H9 (cell line): ENCODE measurements around the gene TMEM108. TPM values are rescaled to one million over a fixed set of nuclear protein-coding genes. Genes with fewer than 3 reads are reported as not detected.

Source experiments
- DNase-seq: peaks from one replicate; pipeline ENCODE4 v3.0.0-alpha.2; 2017
- H2AFZ ChIP-seq: one replicate; pipeline ENCODE4 v1.6.1; 2013; ENCODE audit warnings: mild to moderate bottlenecking, low read length, control low read depth, moderate library complexity
- H2AK5ac ChIP-seq: 2 replicates; pipeline ENCODE4 v1.6.1; 2013; ENCODE audit warnings: low read length, control low read depth, mixed read lengths; ENCODE audit not compliant: insufficient read length
- H2BK120ac ChIP-seq: one replicate; pipeline ENCODE4 v1.6.1; 2013; ENCODE audit warnings: low read depth, mild to moderate bottlenecking, low read length, control low read depth, inconsistent platforms; ENCODE audit not compliant: poor library complexity, severe bottlenecking
- H2BK12ac ChIP-seq: 2 replicates; pipeline ENCODE4 v1.6.1; 2013; ENCODE audit warnings: low read length, control low read depth, mixed read lengths, low read depth; ENCODE audit not compliant: insufficient read length
- H2BK15ac ChIP-seq: 2 replicates; pipeline ENCODE4 v1.6.1; 2013; ENCODE audit warnings: low read depth, low read length, control low read depth
- H2BK20ac ChIP-seq: one replicate; pipeline ENCODE4 v1.6.1; 2013; ENCODE audit warnings: low read depth, mild to moderate bottlenecking, low read length, control low read depth, inconsistent platforms; ENCODE audit not compliant: poor library complexity, severe bottlenecking
- H2BK5ac ChIP-seq: 2 replicates; pipeline ENCODE4 v1.6.1; 2013; ENCODE audit warnings: low read length, control low read depth, mixed read lengths; ENCODE audit not compliant: insufficient read length
- H3K14ac ChIP-seq: 2 replicates; pipeline ENCODE4 v1.6.1; 2013; ENCODE audit warnings: low read length, control low read depth; ENCODE audit not compliant: insufficient read depth
- H3K18ac ChIP-seq: 2 replicates; pipeline ENCODE4 v1.6.1; 2013; ENCODE audit warnings: low read depth, mild to moderate bottlenecking, mixed read lengths, low read length, control low read depth; ENCODE audit not compliant: insufficient read length
- H3K23ac ChIP-seq: 2 replicates; pipeline ENCODE4 v1.6.1; 2013; ENCODE audit warnings: low read length, control low read depth, mixed read lengths, low read depth; ENCODE audit not compliant: insufficient read length
- H3K23me2 ChIP-seq: 2 replicates; pipeline ENCODE4 v1.6.1; 2013; ENCODE audit warnings: low read depth, mild to moderate bottlenecking, mixed read lengths, low read length, control low read depth; ENCODE audit not compliant: insufficient read length, poor library complexity, severe bottlenecking
- H3K27ac ChIP-seq: 2 replicates; pipeline ENCODE4 v1.5.1; 2013; ENCODE audit warnings: low read length, control low read depth, mixed read lengths, low read depth; ENCODE audit not compliant: insufficient read length
- H3K27me3 ChIP-seq: 2 replicates; pipeline ENCODE4 v1.6.1; 2013; ENCODE audit warnings: low read length, control low read depth, inconsistent platforms; ENCODE audit not compliant: insufficient read depth
- H3K4ac ChIP-seq: 2 replicates; pipeline ENCODE4 v1.6.1; 2013; ENCODE audit warnings: low read depth, mild to moderate bottlenecking, control low read depth, inconsistent platforms, low read length, moderate library complexity
- H3K4me1 ChIP-seq: 2 replicates; pipeline ENCODE4 v1.6.1; 2013; ENCODE audit warnings: low read length, control low read depth, inconsistent platforms; ENCODE audit not compliant: insufficient read depth
- H3K4me2 ChIP-seq: 2 replicates; pipeline ENCODE4 v1.6.1; 2013; ENCODE audit warnings: low read length, control low read depth, mixed read lengths; ENCODE audit not compliant: insufficient read length, insufficient read depth
- H3K56ac ChIP-seq: 2 replicates; pipeline ENCODE4 v1.6.1; 2013; ENCODE audit warnings: low read depth, mild to moderate bottlenecking, mixed read lengths, low read length, control low read depth; ENCODE audit not compliant: insufficient read length
- H3K79me1 ChIP-seq: 2 replicates; pipeline ENCODE4 v1.6.1; 2013; ENCODE audit warnings: low read depth, mild to moderate bottlenecking, moderate library complexity, low read length, control low read depth, inconsistent platforms; ENCODE audit not compliant: insufficient read depth, poor library complexity, severe bottlenecking
- H3K79me2 ChIP-seq: 2 replicates; pipeline ENCODE4 v1.6.1; 2013; ENCODE audit warnings: low read length, control low read depth, inconsistent platforms; ENCODE audit not compliant: insufficient read depth
- H3K9ac ChIP-seq: 2 replicates; pipeline ENCODE4 v1.6.1; 2013; ENCODE audit warnings: low read length, control low read depth, mixed read lengths; ENCODE audit not compliant: insufficient read length; ENCODE audit errors: extremely low read depth
- H3K9me3 ChIP-seq: one replicate; pipeline ENCODE4 v1.6.1; 2013; ENCODE audit warnings: low read depth, low read length, inconsistent platforms; ENCODE audit not compliant: control insufficient read depth
- H3T11ph ChIP-seq: one replicate; pipeline ENCODE4 v1.6.1; 2013; ENCODE audit warnings: mild to moderate bottlenecking, low read length, control low read depth, inconsistent platforms
- H4K20me1 ChIP-seq: one replicate; pipeline ENCODE4 v1.6.1; 2013; ENCODE audit not compliant: control insufficient read depth, insufficient read length, insufficient read depth
- H4K5ac ChIP-seq: 2 replicates; pipeline ENCODE4 v1.6.1; 2013; ENCODE audit warnings: low read depth, mild to moderate bottlenecking, mixed read lengths, low read length, control low read depth; ENCODE audit not compliant: insufficient read length
- H4K8ac ChIP-seq: replicated peaks from 2 replicates; pipeline ENCODE4 v1.6.1; 2013; ENCODE audit warnings: low read length, control low read depth, mixed read lengths, low read depth; ENCODE audit not compliant: insufficient read length
- H4K91ac ChIP-seq: 2 replicates; pipeline ENCODE4 v1.6.1; 2013; ENCODE audit warnings: low read depth, mild to moderate bottlenecking, moderate library complexity, mixed read lengths, low read length, control low read depth; ENCODE audit not compliant: insufficient read length
- H3K27ac Mint-ChIP-seq, 3 experiments: 2 replicates in 2 of 3; 3 replicates in 1 of 3; pipeline ENCODE4 v1.8.0; 2020 to 2021; ENCODE audit warnings: mixed read lengths in 3 of 3, mild to moderate bottlenecking in 1 of 3, moderate library complexity in 1 of 3
- H3K27me3 Mint-ChIP-seq: 2 replicates; pipeline ENCODE4 v1.8.0; 2021; ENCODE audit warnings: low read depth, mild to moderate bottlenecking, moderate library complexity, mixed read lengths
- H3K36me3 Mint-ChIP-seq, 3 experiments: 2 replicates in 2 of 3; 3 replicates in 1 of 3; pipeline ENCODE4 v1.8.0; 2020 to 2021; ENCODE audit warnings: low read depth in 3 of 3, mixed read lengths in 3 of 3; ENCODE audit not compliant: insufficient read depth in 1 of 3
- H3K4me1 Mint-ChIP-seq, 2 experiments: 2 replicates each; pipeline ENCODE4 v1.8.0; 2020; ENCODE audit warnings: mixed read lengths in 2 of 2
- H3K4me3 Mint-ChIP-seq, 2 experiments: 2 replicates in 1 of 2; 3 replicates in 1 of 2; pipeline ENCODE4 v1.8.0; 2020 to 2021; ENCODE audit warnings: mild to moderate bottlenecking in 2 of 2, mixed read lengths in 2 of 2, moderate library complexity in 1 of 2
- H3K9me3 Mint-ChIP-seq, 2 experiments: 2 replicates in 1 of 2; 3 replicates in 1 of 2; pipeline ENCODE4 v1.8.0; 2020; ENCODE audit warnings: mild to moderate bottlenecking in 2 of 2, mixed read lengths in 2 of 2, moderate library complexity in 1 of 2
- CTCF ChIP-seq: fragments of 200-600 bp; sonication (generic); conservative IDR thresholded peaks from 3 replicates; pipeline ENCODE4 v1.8.0; 2021; ENCODE audit warnings: antibody characterized with exemption, mild to moderate bottlenecking
- WGBS: extraction: QIAGEN DNeasy Blood & Tissue Kit; methylation state at CpG from one replicate; pipeline ENCODE4 v1.1.7; 2013; ENCODE audit warnings: missing lambda C conversion rate, low lambda C conversion rate, mixed read lengths; ENCODE audit not compliant: insufficient read length; ENCODE audit errors: extremely low coverage; 5-methylcytosine and 5-hydroxymethylcytosine counted together
- total RNA-seq: library from RNA; stranded (reverse); gene quantifications from 2 replicates; pipeline ENCODE4 v1.2.1, GENCODE V29; 2021

TMEM108 gene
- total RNA-seq, 1 experiment from 2014 or later: 5.0 TPM

DNA sequence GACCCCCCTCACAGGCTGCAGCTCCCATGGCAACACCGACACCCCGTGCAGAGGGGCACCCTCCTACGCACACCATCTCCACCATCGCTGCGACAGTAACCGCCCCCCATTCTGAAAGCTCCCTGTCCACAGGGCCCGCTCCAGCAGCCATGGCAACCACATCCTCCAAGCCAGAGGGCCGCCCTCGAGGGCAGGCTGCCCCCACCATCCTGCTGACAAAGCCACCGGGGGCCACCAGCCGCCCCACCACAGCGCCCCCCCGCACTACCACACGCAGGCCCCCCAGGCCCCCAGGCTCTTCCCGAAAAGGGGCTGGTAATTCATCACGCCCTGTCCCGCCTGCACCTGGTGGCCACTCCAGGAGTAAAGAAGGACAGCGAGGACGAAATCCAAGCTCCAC, 341.7 kb downstream of the TMEM108 start:
- Histone ChIP-seq H3K27me3 (no peaks in the 10 kb centered on the region), H3K79me1 (no peaks in the 10 kb centered on the region), H4K8ac (no peak overlapping the region), H3K56ac (no peak overlapping the region), H2BK15ac (no peak overlapping the region), H4K91ac (no peak overlapping the region), H2BK120ac (no peak overlapping the region), H2AK5ac (no peak overlapping the region), H3K9me3 (no peaks in the 10 kb centered on the region), H4K20me1 (no peaks in the 10 kb centered on the region), H2BK5ac (no peak overlapping the region), H3K4me1 (peaks cover 10% of the 10 kb centered on the region), H3K23ac (no peak overlapping the region), H2BK12ac (no peak overlapping the region), H3K18ac (no peak overlapping the region), H3K27ac (no peak overlapping the region), H3T11ph (no peak overlapping the region), H2BK20ac (no peak overlapping the region), H3K4me2 (no peak overlapping the region), H3K79me2 (no peaks in the 10 kb centered on the region), H2AFZ (no peak overlapping the region), H3K14ac (no peak overlapping the region), H3K4ac (no peak overlapping the region), H3K23me2 (no peaks in the 10 kb centered on the region), H4K5ac (no peak overlapping the region), H3K9ac (no peak overlapping the region)
- DNase-seq: no peak
- Mint-ChIP-seq H3K27ac (0 out of 7 replicates have a peak overlapping the region, but pooled peaks of 1 of the 3 experiments have one; percentile 46), H3K36me3 (peaks cover 0 to 3% (median 0%) of the 10 kb centered on the region in 3 experiments; a peak in 3 of 7 replicates), H3K4me1 (peaks cover 30 to 37% of the 10 kb centered on the region in 2 experiments), H3K27me3 (no peaks in the 10 kb centered on the region), H3K9me3 (no peaks in the 10 kb centered on the region), H3K4me3 (no peak overlapping the region)
- TF ChIP-seq CTCF: no peak
- no CpG with 5 or more reads among the region's 19 CpGs for WGBS
